IPS DF 4.7 (cell line): ENCODE measurements around the gene JADE2.
"Not testable (repeated sequence)": the region's sequence is repeated elsewhere in the genome, so short reads cannot be mapped to it uniquely, and the experiment has no call there.

ENCODE experiments used
- DNase-seq: peaks from one replicate; pipeline ENCODE4 v3.0.0-alpha.2; 2013; ENCODE audit warnings: low spot score; ENCODE audit errors: extremely low read depth

The JADE2 gene

GRCh38 chr5:134551901-134552300 lies 26.4 kb downstream of the JADE2 start:
- DNase-seq = no peak

GRCh38 chr5:134552301-134552700 lies 26.8 kb downstream of the JADE2 start:
- no peak for DNase-seq

GRCh38 chr5:134552716-134553115 lies 27.2 kb downstream of the JADE2 start:
- DNase-seq = not testable (repeated sequence)

- no peak for DNase-seq
Measured at GRCh38 chr5:134553821-134554267, 28.4 kb downstream of the JADE2 start.

GRCh38 chr5:134554319-134555222 lies 29.1 kb downstream of the JADE2 start:
- DNase-seq = no peak

GRCh38 chr5:134555223-134555889 lies 29.9 kb downstream of the JADE2 start:
- DNase-seq = no peak

- DNase-seq = no peak
Measured at GRCh38 chr5:134555890-134556311, 30.4 kb downstream of the JADE2 start.

GRCh38 chr5:134556588-134556987 lies 31.1 kb downstream of the JADE2 start:
- not testable (repeated sequence) for DNase-seq

- DNase-seq = no peak
Measured at GRCh38 chr5:134556994-134557393, 31.5 kb downstream of the JADE2 start.

- DNase-seq = no peak
Measured at GRCh38 chr5:134559672-134560071, 34.2 kb downstream of the JADE2 start.

GRCh38 chr5:134560698-134561097 lies 35.2 kb downstream of the JADE2 start:
- DNase-seq = no peak

GRCh38 chr5:134561871-134562296 lies 36.4 kb downstream of the JADE2 start:
- DNase-seq = no peak

GRCh38 chr5:134563221-134563620 lies 37.8 kb downstream of the JADE2 start:
- DNase-seq = no peak

- no peak for DNase-seq
Measured at GRCh38 chr5:134563962-134564361, 38.5 kb downstream of the JADE2 start.

GRCh38 chr5:134564396-134564795 lies 38.9 kb downstream of the JADE2 start:
- no peak for DNase-seq

GRCh38 chr5:134565791-134566740 lies 40.6 kb downstream of the JADE2 start:
- DNase-seq = no peak

GRCh38 chr5:134566741-134567221 lies 41.3 kb downstream of the JADE2 start:
- no peak for DNase-seq

GRCh38 chr5:134567641-134568336 lies 42.3 kb downstream of the JADE2 start:
- DNase-seq = no peak

GRCh38 chr5:134568337-134568700 lies 42.8 kb downstream of the JADE2 start:
- no peak for DNase-seq
